ENCODE data around the gene APCDD1. TPM values are rescaled to one million over a fixed set of nuclear protein-coding genes. Genes with fewer than 3 reads are reported as not detected.

APCDD1 gene
- total and polyA plus RNA-seq, 2 of the 13 experiments (the other 11 are each of a cell fraction or from before 2014, with no cell fraction given) = 2.1 to 8.6 TPM

GRCh38 chr18:10460414-10461018 lies 6.1 kb downstream of the APCDD1 start (continued):
- TF ChIP-seq CSRNP2 (CRISPR knock-in tag; conservative IDR thresholded peaks at IDR 0.05; ENCODE audit: low read depth) = no peak
- TF ChIP-seq ZNF30 (CRISPR knock-in tag; IDR thresholded peaks at IDR 0.05) = no peak
- TF ChIP-seq ETV6 (CRISPR knock-in tag; conservative IDR thresholded peaks at IDR 0.05) = no peak

- no peak for TF ChIP-seq DZIP1 (CRISPR knock-in tag; IDR thresholded peaks at IDR 0.05)
- no peak for DNase-seq (ENCODE audit: low spot score)
- WGBS (ENCODE audit: low lambda C conversion rate) = 68% methylated on average over 4 of the region's 4 CpGs
- ChIA-PET POLR2A (no interaction called here), CTCF (ENCODE audit: low intra/inter-chr PET ratio, low total read pairs) (no interaction called here)
- H3K27me3 ChIP-seq (ENCODE audit: control insufficient read depth in 1 of 2, insufficient read depth in 2 of 2, low read length in 2 of 2) = peaks cover 0 to under 1% of the 10 kb centered on the region in 2 experiments; a peak in 1 of 5 replicates
- no peak overlapping the region for H3K4me3 ChIP-seq (replicated peaks in 1 of 3; ENCODE audit: insufficient read depth in 1 of 3, low read depth in 2 of 3, low read length in 3 of 3)
- in situ Hi-C loops (cut with HindIII; ENCODE audit: extremely low pct_ligation_motif_present, low pct_unique_long_range_greater_than_20kb) (no loop called here), intact Hi-C loops (cut with micrococcal nuclease; ENCODE audit: unreplicated experiment) (no loop called here)
- H3K9me3 ChIP-seq (ENCODE audit: low read length) = no peaks in the 10 kb centered on the region
- H3K4me1 ChIP-seq (ENCODE audit: insufficient read depth, low read length) = peaks cover 59% of the 10 kb centered on the region
- BruUV-seq (replicated peaks) = no TSS peak
- no peak for ATAC-seq
- no peak overlapping the region for H3K9ac ChIP-seq (ENCODE audit: insufficient read depth, low read depth, low read length)
- no peak overlapping the region for H2AFZ ChIP-seq (ENCODE audit: low read length)
- H4K20me1 ChIP-seq (ENCODE audit: insufficient read depth, low read length) = no peaks in the 10 kb centered on the region
- no peak overlapping the region for H3K4me2 ChIP-seq (ENCODE audit: low read depth, low read length)
- no peaks in the 10 kb centered on the region for H3K36me3 ChIP-seq (replicated peaks in 1 of 2; ENCODE audit: control insufficient read depth in 1 of 2, insufficient read depth in 2 of 2, low read length in 2 of 2)
- no peaks in the 10 kb centered on the region for H3K79me2 ChIP-seq (ENCODE audit: insufficient read depth, low read length)
- no peak overlapping the region for H3K27ac ChIP-seq (ENCODE audit: extremely low read length, insufficient read depth, low read length)
- FAIRE-seq = no peak
Observed at GRCh38 chr18:10461989-10462388, 7.6 kb downstream of the APCDD1 start.

Data from HepG2 (cell line).